Kidney (tissue), 14 donors: ENCODE results near the gene HSPA1A. TPM values are rescaled to one million over a fixed set of nuclear protein-coding genes. Genes with fewer than 3 reads are reported as not detected.

ENCODE experiments used
- DNase-seq, 5 donors: peaks; one replicate each; pipeline ENCODE4 v3.0.0-alpha.2; 2013 to 2020
- FAIRE-seq: peaks from 2 replicates; lab custom pipeline; 2012; peaks lifted over from hg19 to GRCh38; lab: Jason Lieb, UNC
- H3K27ac ChIP-seq, 2 donors: one replicate each; pipeline ENCODE4 v1.7.0; 2013; ENCODE audit warnings: low read depth in 2 of 2, low read length in 2 of 2, inconsistent platforms in 1 of 2
- H3K27me3 ChIP-seq: one replicate; pipeline ENCODE4 v1.7.1; 2013; ENCODE audit warnings: low read length, inconsistent platforms; ENCODE audit not compliant: control insufficient read depth, insufficient read depth
- H3K36me3 ChIP-seq, 3 donors: one replicate each; pipeline versions ENCODE4 v1.7.0 to v1.7.1; 2013; ENCODE audit warnings: low read length in 3 of 3, control low read depth in 1 of 3, inconsistent platforms in 1 of 3; ENCODE audit not compliant: insufficient read depth in 3 of 3, control insufficient read depth in 2 of 3
- H3K4me1 ChIP-seq, 3 donors: one replicate each; pipeline versions ENCODE4 v1.7.0 to v1.7.1; 2013; ENCODE audit warnings: low read length in 3 of 3, inconsistent platforms in 1 of 3, low read depth in 1 of 3; ENCODE audit not compliant: control insufficient read depth in 2 of 3, insufficient read depth in 2 of 3
- H3K4me3 ChIP-seq, 3 donors: one replicate each; pipeline versions ENCODE4 v1.7.0 to v1.8.1; 2013; ENCODE audit warnings: low read length in 3 of 3, control low read depth in 1 of 3, inconsistent platforms in 1 of 3
- H3K9ac ChIP-seq, 3 donors: one replicate each; pipeline versions ENCODE4 v1.7.0 to v1.7.1; 2013; ENCODE audit warnings: low read length in 3 of 3, control low read depth in 1 of 3, inconsistent platforms in 1 of 3
- H3K9me3 ChIP-seq, 3 donors: one replicate each; pipeline versions ENCODE4 v1.7.0 to v1.7.1; 2013; ENCODE audit warnings: low read length in 3 of 3, control low read depth in 1 of 3, inconsistent platforms in 1 of 3; ENCODE audit not compliant: control insufficient read depth in 2 of 3, insufficient read depth in 1 of 3
- CTCF ChIP-seq: IDR thresholded peaks from 3 replicates; pipeline ENCODE4 v1.5.1; 2012; ENCODE audit warnings: mild to moderate bottlenecking, moderate library complexity, borderline replicate concordance; ENCODE audit not compliant: insufficient read depth; ENCODE audit errors: extremely low read depth
- intact Hi-C: fragments of 100-400 bp; cut with DNase I; formaldehyde crosslinking; loops from one replicate; pipeline ENCODE4 v1.11.1; 2022
- polyA plus RNA-seq: library from polyadenylated mRNA; stranded (reverse); fragments of 350-450 nt; fragmentation: Illumina TruSeq; extraction: RNeasy Lipid Tissue Mini Kit (QIAGEN cat#74804); gene quantifications from one replicate; pipeline ENCODE4 v1.2.3, GENCODE V29; 2014; ENCODE audit warnings: low read depth, low replicate concordance; ENCODE audit not compliant: insufficient read depth
- total RNA-seq: library from RNA; stranded (reverse); fragmentation: NEBNext Ultra II Directional; extraction: Animal tissue kit (Norgen Biotek cat#: 25700); gene quantifications from one replicate; pipeline ENCODE4 v1.2.1, GENCODE V29; 2021
- donor health status: control.
- donor health status: control.
- donor health status: control.
- donor health status: control.
- donor health status: control.
- donor health status: DM: yes; HTN: yes; CAD: no.
- donor health status: Normal renal cell carcinoma (clear cell type).

HSPA1A gene
- total and polyA plus RNA-seq, 2 donors from 2014 or later: 133 to 209 TPM

GRCh38 chr6:31765910-31766794, 49.2 kb upstream of the HSPA1A start:
- Histone ChIP-seq H3K36me3 (no peaks in the 10 kb centered on the region), H3K4me3 (peak overlapping the region in 1 of 3 donors; percentile 41), H3K4me1 (peaks cover 0 to 7% (median 0%) of the 10 kb centered on the region in 3 donors), H3K9me3 (no peaks in the 10 kb centered on the region), H3K27ac (no peak overlapping the region), H3K27me3 (no peaks in the 10 kb centered on the region), H3K9ac (peak overlapping the region in 1 of 3 donors; percentile 15)
- intact Hi-C loops: no loop called here
- DNase-seq: peak; percentile 54 to 73 (median 70)
- no peak for TF ChIP-seq CTCF
- no peak for FAIRE-seq

GRCh38 chr6:31767096-31767645, 48.2 kb upstream of the HSPA1A start:
- intact Hi-C loops: no loop called here
- no peak overlapping the region for H3K9ac ChIP-seq

GRCh38 chr6:31768363-31769257, 46.7 kb upstream of the HSPA1A start:
- Histone ChIP-seq H3K27ac (no peak overlapping the region), H3K4me3 (no peak overlapping the region), H3K36me3 (no peaks in the 10 kb centered on the region), H3K9ac (no peak overlapping the region), H3K27me3 (no peaks in the 10 kb centered on the region), H3K4me1 (peaks cover 0 to 6% (median 0%) of the 10 kb centered on the region in 3 donors), H3K9me3 (no peaks in the 10 kb centered on the region)
- intact Hi-C loops: no loop called here
- FAIRE-seq (no peak), DNase-seq (peak in 1 of 5 donors; percentile 41)
- TF ChIP-seq CTCF: no peak

More at GRCh38 chr6:31767096-31767645, 48.2 kb upstream of the HSPA1A start:
- Histone ChIP-seq H3K4me3 (no peak overlapping the region), H3K9me3 (no peaks in the 10 kb centered on the region), H3K4me1 (peaks cover 0 to 7% (median 0%) of the 10 kb centered on the region in 3 donors), H3K27ac (no peak overlapping the region), H3K36me3 (no peaks in the 10 kb centered on the region), H3K27me3 (no peaks in the 10 kb centered on the region)
- no peak for TF ChIP-seq CTCF
- FAIRE-seq (no peak), DNase-seq (peak in 1 of 5 donors; percentile 62)
